Measurements from ENCODE around the gene C16orf95.

- TF ChIP-seq BHLHE40 (IDR thresholded peaks at IDR 0.05; ENCODE audit: low read depth, low read length) (no peak), CTCF (IDR thresholded peaks at IDR 0.05) (no peak), POLR2A (IDR thresholded peaks at IDR 0.05; ENCODE audit: low read length) (no peak), USF2 (IDR thresholded peaks at IDR 0.05) (no peak), POLR2AphosphoS2 (conservative IDR thresholded peaks at IDR 0.05; ENCODE audit: low read length) (no peak), EP300 (IDR thresholded peaks at IDR 0.05) (no peak), SMC3 (IDR thresholded peaks at IDR 0.05) (no peak), CBX2 (IDR thresholded peaks at IDR 0.05; ENCODE audit: borderline replicate concordance, low read depth) (no peak), BCL3 (IDR thresholded peaks at IDR 0.05) (no peak), HDAC2 (IDR thresholded peaks at IDR 0.05) (no peak), KDM1A (IDR thresholded peaks at IDR 0.05; ENCODE audit: low read depth) (no peak), TFCP2L1 (CRISPR knock-in tag; IDR thresholded peaks at IDR 0.05) (no peak)
- TF ChIP-seq, protein P1, sequence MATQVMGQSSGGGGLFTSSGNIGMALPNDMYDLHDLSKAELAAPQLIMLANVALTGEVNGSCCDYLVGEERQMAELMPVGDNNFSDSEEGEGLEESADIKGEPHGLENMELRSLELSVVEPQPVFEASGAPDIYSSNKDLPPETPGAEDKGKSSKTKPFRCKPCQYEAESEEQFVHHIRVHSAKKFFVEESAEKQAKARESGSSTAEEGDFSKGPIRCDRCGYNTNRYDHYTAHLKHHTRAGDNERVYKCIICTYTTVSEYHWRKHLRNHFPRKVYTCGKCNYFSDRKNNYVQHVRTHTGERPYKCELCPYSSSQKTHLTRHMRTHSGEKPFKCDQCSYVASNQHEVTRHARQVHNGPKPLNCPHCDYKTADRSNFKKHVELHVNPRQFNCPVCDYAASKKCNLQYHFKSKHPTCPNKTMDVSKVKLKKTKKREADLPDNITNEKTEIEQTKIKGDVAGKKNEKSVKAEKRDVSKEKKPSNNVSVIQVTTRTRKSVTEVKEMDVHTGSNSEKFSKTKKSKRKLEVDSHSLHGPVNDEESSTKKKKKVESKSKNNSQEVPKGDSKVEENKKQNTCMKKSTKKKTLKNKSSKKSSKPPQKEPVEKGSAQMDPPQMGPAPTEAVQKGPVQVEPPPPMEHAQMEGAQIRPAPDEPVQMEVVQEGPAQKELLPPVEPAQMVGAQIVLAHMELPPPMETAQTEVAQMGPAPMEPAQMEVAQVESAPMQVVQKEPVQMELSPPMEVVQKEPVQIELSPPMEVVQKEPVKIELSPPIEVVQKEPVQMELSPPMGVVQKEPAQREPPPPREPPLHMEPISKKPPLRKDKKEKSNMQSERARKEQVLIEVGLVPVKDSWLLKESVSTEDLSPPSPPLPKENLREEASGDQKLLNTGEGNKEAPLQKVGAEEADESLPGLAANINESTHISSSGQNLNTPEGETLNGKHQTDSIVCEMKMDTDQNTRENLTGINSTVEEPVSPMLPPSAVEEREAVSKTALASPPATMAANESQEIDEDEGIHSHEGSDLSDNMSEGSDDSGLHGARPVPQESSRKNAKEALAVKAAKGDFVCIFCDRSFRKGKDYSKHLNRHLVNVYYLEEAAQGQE (IDR thresholded peaks at IDR 0.05), result no peak
These were observed 63.7 kb downstream of the C16orf95 start for GRCh38 chr16:87253536-87253935.

Measured in A549 (cell line).